HL-60 (cell line): ENCODE data around the gene WAC.

Experiments
- CTCF ChIP-seq: IDR thresholded peaks from one replicate; pipeline ENCODE4 v1.5.1; 2011; ENCODE audit warnings: low read length, control low read depth, inconsistent platforms; ENCODE audit not compliant: insufficient read depth
- GABPA ChIP-seq: IDR thresholded peaks from 2 replicates; pipeline ENCODE4 v1.6.1; 2012; ENCODE audit warnings: low read depth
- REST ChIP-seq: IDR thresholded peaks from 2 replicates; pipeline ENCODE4 v1.6.1; 2012; ENCODE audit warnings: low read depth; ENCODE audit not compliant: insufficient replicate concordance

- TF ChIP-seq CTCF (no peak), GABPA (no peak), REST (no peak)
Observed at GRCh38 chr10:28580825-28581224, 47.9 kb downstream of the WAC start.
